GM23338 (cell line): ENCODE data around the gene TSHZ2. TPM values are rescaled to one million over a fixed set of nuclear protein-coding genes. Genes with fewer than 3 reads are reported as not detected.

Source experiments
- ATAC-seq: fragments of 200-7000 bp; cut with Tn5 transposase; 3 replicates; pipeline ENCODE4 v1.9.1; 2020
- DNase-seq: peaks from one replicate; pipeline ENCODE4 v3.0.0-alpha.2; 2015; ENCODE audit warnings: low spot score
- H2AFZ ChIP-seq: fragments of 200-600 bp; sonication (generic); 2 replicates; pipeline ENCODE4 v1.8.0; 2016; ENCODE audit warnings: antibody characterized with exemption, mild to moderate bottlenecking, moderate library complexity
- H3F3A ChIP-seq: fragments of 200-600 bp; sonication (generic); replicated peaks from 2 replicates; pipeline ENCODE4 v1.8.0; 2017; ENCODE audit warnings: antibody characterized with exemption, mixed run types, low read depth
- H3K27ac ChIP-seq: fragments of 200-600 bp; sonication (generic); 2 replicates; pipeline ENCODE4 v1.6.1; 2016; ENCODE audit warnings: low read depth
- H3K27me3 ChIP-seq: fragments of 200-600 bp; sonication (generic); 2 replicates; pipeline ENCODE4 v1.8.0; 2016; ENCODE audit warnings: mild to moderate bottlenecking, mixed run types, moderate library complexity; ENCODE audit not compliant: insufficient read depth
- H3K36me3 ChIP-seq: fragments of 200-600 bp; sonication (generic); 2 replicates; pipeline ENCODE4 v1.8.0; 2016; ENCODE audit warnings: mild to moderate bottlenecking; ENCODE audit not compliant: insufficient read depth
- H3K4me1 ChIP-seq: fragments of 200-600 bp; sonication (generic); 2 replicates; pipeline ENCODE4 v1.8.0; 2016; ENCODE audit warnings: mild to moderate bottlenecking, moderate library complexity; ENCODE audit not compliant: insufficient read depth
- H3K4me2 ChIP-seq: fragments of 200-600 bp; sonication (generic); 2 replicates; pipeline ENCODE4 v1.7.1; 2017; ENCODE audit warnings: mixed run types
- H3K4me3 ChIP-seq: fragments of 200-600 bp; sonication (generic); 2 replicates; pipeline ENCODE4 v1.6.1; 2016; ENCODE audit warnings: mixed run types
- H3K79me2 ChIP-seq: fragments of 200-600 bp; sonication (generic); replicated peaks from 2 replicates; pipeline ENCODE4 v1.8.0; 2017; ENCODE audit warnings: mild to moderate bottlenecking; ENCODE audit not compliant: insufficient read depth
- H3K9me2 ChIP-seq: fragments of 200-600 bp; sonication (generic); 2 replicates; pipeline ENCODE4 v1.8.0; 2017; ENCODE audit not compliant: insufficient read depth
- H4K20me1 ChIP-seq: fragments of 200-600 bp; sonication (generic); replicated peaks from 2 replicates; pipeline ENCODE4 v1.8.0; 2017; ENCODE audit warnings: mild to moderate bottlenecking; ENCODE audit not compliant: insufficient read depth
- H3K27ac Mint-ChIP-seq: 2 replicates; pipeline ENCODE4 v1.8.0; 2020; ENCODE audit warnings: inconsistent platforms, mild to moderate bottlenecking, moderate library complexity, mixed read lengths
- H3K27me3 Mint-ChIP-seq: 3 replicates; pipeline ENCODE4 v1.8.0; 2022; ENCODE audit warnings: low read depth, mild to moderate bottlenecking, moderate library complexity, mixed read lengths, inconsistent platforms; ENCODE audit not compliant: insufficient read depth, poor library complexity
- H3K36me3 Mint-ChIP-seq: 3 replicates; pipeline ENCODE4 v1.8.0; 2021; ENCODE audit warnings: low read depth, mild to moderate bottlenecking, inconsistent platforms, moderate library complexity, mixed read lengths
- H3K4me1 Mint-ChIP-seq: 3 replicates; pipeline ENCODE4 v1.8.0; 2020; ENCODE audit warnings: mild to moderate bottlenecking, inconsistent platforms, mixed read lengths
- H3K4me3 Mint-ChIP-seq: 3 replicates; pipeline ENCODE4 v1.8.0; 2021; ENCODE audit warnings: moderate library complexity, mild to moderate bottlenecking, inconsistent platforms, mixed read lengths
- H3K9me3 Mint-ChIP-seq: 3 replicates; pipeline ENCODE4 v1.8.0; 2020; ENCODE audit warnings: moderate library complexity, mild to moderate bottlenecking, inconsistent platforms, mixed read lengths
- CTCF ChIP-seq, 2 experiments: fragments of 200-600 bp in 1 of 2; sonication (generic) in 1 of 2; conservative IDR thresholded peaks; 2 replicates each; pipeline versions ENCODE4 v1.5.1 to v1.6.1; 2016 to 2017; ENCODE audit warnings: antibody characterized with exemption in 2 of 2, low read depth in 2 of 2, mild to moderate bottlenecking in 2 of 2, moderate library complexity in 1 of 2
- EZH2phosphoT487 ChIP-seq: fragments of 200-600 bp; sonication (generic); IDR thresholded peaks from one replicate; pipeline ENCODE4 v1.8.1; 2018; ENCODE audit warnings: antibody characterized with exemption; ENCODE audit not compliant: unreplicated experiment
- NANOG ChIP-seq: IDR thresholded peaks from 2 replicates; pipeline ENCODE4 v1.6.1; 2016; ENCODE audit warnings: antibody characterized with exemption, borderline replicate concordance
- ZNF114 ChIP-seq: fragments of 250-450 bp; sonication (Bioruptor Pico); IDR thresholded peaks from 2 replicates; pipeline ENCODE4 v1.5.0; 2020; ENCODE audit warnings: mild to moderate bottlenecking, moderate library complexity
- ZNF331 ChIP-seq: fragments of 250-450 bp; sonication (Bioruptor Pico); IDR thresholded peaks from 2 replicates; pipeline ENCODE4 v1.5.0; 2020; ENCODE audit warnings: low read depth, mild to moderate bottlenecking, moderate library complexity
- ZNF462 ChIP-seq: fragments of 250-450 bp; sonication (Bioruptor Pico); IDR thresholded peaks from 2 replicates; pipeline ENCODE4 v1.5.0; 2020; ENCODE audit warnings: mild to moderate bottlenecking, moderate library complexity
- polyA plus RNA-seq: library from polyadenylated mRNA; unstranded; fragments of >200 nt; fragmentation: Nextera tagmentation; extraction: Ambion mirVana; gene quantifications from 2 replicates; pipeline ENCODE4 v1.2.1, GENCODE V29; 2016
- total RNA-seq: library from RNA; depleted of rRNA; stranded (reverse); fragments of >200 nt; shearing (Covaris generic); gene quantifications from 2 replicates; pipeline ENCODE4 v1.2.3, GENCODE V29; 2014

TSHZ2 gene
- total and polyA plus RNA-seq, 2 experiments from 2014 or later, result 0.49 to 1.3 TPM

- Histone ChIP-seq H3K4me2 (no peak overlapping the region), H3K79me2 (peaks cover 4% of the 10 kb centered on the region; the same call in 1 of the 2 replicates), H3K4me3 (no peak overlapping the region), H3K27ac (no peak overlapping the region), H3K4me1 (no peaks in the 10 kb centered on the region), H3K36me3 (no peaks in the 10 kb centered on the region), H2AFZ (no peak overlapping the region), H3F3A (no peaks in the 10 kb centered on the region), H3K27me3 (no peaks in the 10 kb centered on the region), H4K20me1 (no peaks in the 10 kb centered on the region), H3K9me2 (no peaks in the 10 kb centered on the region)
- peaks cover 9% of the 10 kb centered on the region; the same call in 2 of the 3 replicates for H3K36me3 Mint-ChIP-seq
- H3K27ac Mint-ChIP-seq, result no peak overlapping the region
- peaks cover 6% of the 10 kb centered on the region for H3K4me1 Mint-ChIP-seq
- H3K27me3 Mint-ChIP-seq, result no peaks in the 10 kb centered on the region
- ATAC-seq (no peak), DNase-seq (no peak)
- H3K9me3 Mint-ChIP-seq, result peaks cover 3% of the 10 kb centered on the region; the same call in 2 of the 3 replicates
- TF ChIP-seq ZNF114 (CRISPR knock-in tag) (no peak), ZNF331 (CRISPR knock-in tag) (no peak), CTCF (conservative IDR thresholded peaks at IDR 0.05; ENCODE audit: low read depth in 2 of 2) (no peak), NANOG (no peak), ZNF462 (CRISPR knock-in tag) (no peak), EZH2phosphoT487 (no peak)
- no peak overlapping the region for H3K4me3 Mint-ChIP-seq
Observed at GRCh38 chr20:53495398-53496092, 523.4 kb downstream of the TSHZ2 start.
